Mononuclear cell (primary cell): Measurements from ENCODE around the gene TIAM1. TPM values are rescaled to one million over a fixed set of nuclear protein-coding genes. Genes with fewer than 3 reads are reported as not detected.

Experiments used
- H3K27me3 ChIP-seq: 2 replicates; pipeline ENCODE4 v1.6.0; 2011; ENCODE audit warnings: low read length, control low read depth; ENCODE audit not compliant: insufficient read depth
- H3K4me1 ChIP-seq: 2 replicates; pipeline ENCODE4 v1.5.1; 2011; ENCODE audit warnings: mild to moderate bottlenecking, low read length, control low read depth; ENCODE audit not compliant: insufficient read depth
- H3K4me3 ChIP-seq: 2 replicates; pipeline ENCODE4 v1.5.1; 2011; ENCODE audit warnings: mild to moderate bottlenecking, low read length, moderate library complexity
- H3K9me3 ChIP-seq: 2 replicates; pipeline ENCODE4 v1.5.1; 2011; ENCODE audit warnings: low read depth, mild to moderate bottlenecking, control low read depth, low read length
- total RNA-seq: library from RNA; depleted of rRNA; stranded (reverse); fragments of >200 nt; gene quantifications from one replicate; pipeline ENCODE4 v1.2.3, GENCODE V29; 2012

TIAM1 gene
- total RNA-seq, 1 donor, result 40.0 TPM

GRCh38 chr21:31162827-31163226 is 181.2 kb downstream of the TIAM1 start:
- H3K9me3 ChIP-seq, result no peaks in the 10 kb centered on the region
- H3K4me3 ChIP-seq, result no peak overlapping the region
- H3K4me1 ChIP-seq, result peaks cover 34% of the 10 kb centered on the region
- no peaks in the 10 kb centered on the region for H3K27me3 ChIP-seq

GRCh38 chr21:31162079-31162699 is 181.9 kb downstream of the TIAM1 start:
- no peaks in the 10 kb centered on the region for H3K27me3 ChIP-seq
- H3K9me3 ChIP-seq, result no peaks in the 10 kb centered on the region
- no peak overlapping the region for H3K4me3 ChIP-seq
- H3K4me1 ChIP-seq, result peaks cover 34% of the 10 kb centered on the region

- Histone ChIP-seq H3K4me1 (peaks cover 29% of the 10 kb centered on the region), H3K9me3 (peaks cover 10% of the 10 kb centered on the region), H3K27me3 (no peaks in the 10 kb centered on the region), H3K4me3 (no peak overlapping the region)
Observed at GRCh38 chr21:31161157-31161556, 182.9 kb downstream of the TIAM1 start.

DNA sequence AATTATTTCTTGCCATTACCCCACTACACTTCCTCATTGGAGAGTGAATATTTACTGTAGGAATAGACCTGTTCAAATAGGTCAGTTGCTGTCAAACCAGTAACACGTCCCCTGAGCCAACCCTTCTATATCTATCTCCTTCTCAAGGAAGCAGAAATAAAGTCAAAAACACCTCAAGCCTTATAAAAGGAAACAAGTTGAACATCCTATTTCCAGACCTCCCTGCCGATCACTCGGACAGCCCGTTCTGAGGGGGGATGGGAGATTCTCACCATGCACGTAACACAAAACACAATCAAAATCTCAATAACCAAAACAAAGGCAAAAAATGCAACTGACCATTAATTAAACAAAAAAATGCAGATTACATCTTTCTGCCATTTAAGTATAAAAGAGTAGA is 184.3 kb downstream of the TIAM1 start:
- Histone ChIP-seq H3K4me3 (no peak overlapping the region), H3K27me3 (no peaks in the 10 kb centered on the region), H3K4me1 (peaks cover 29% of the 10 kb centered on the region), H3K9me3 (peaks cover 13% of the 10 kb centered on the region)

- no peak overlapping the region for H3K4me3 ChIP-seq
- H3K4me1 ChIP-seq, result peaks cover 29% of the 10 kb centered on the region
- no peaks in the 10 kb centered on the region for H3K27me3 ChIP-seq
- H3K9me3 ChIP-seq, result peaks cover 13% of the 10 kb centered on the region
Observed at GRCh38 chr21:31158789-31159581, 185.1 kb downstream of the TIAM1 start.

- no peaks in the 10 kb centered on the region for H3K27me3 ChIP-seq
- peaks cover 13% of the 10 kb centered on the region for H3K9me3 ChIP-seq
- peaks cover 28% of the 10 kb centered on the region for H3K4me1 ChIP-seq
- no peak overlapping the region for H3K4me3 ChIP-seq
Observed at GRCh38 chr21:31157756-31158155, 186.3 kb downstream of the TIAM1 start.

- Histone ChIP-seq H3K9me3 (peaks cover 13% of the 10 kb centered on the region), H3K4me1 (peaks cover 23% of the 10 kb centered on the region), H3K4me3 (no peak overlapping the region), H3K27me3 (no peaks in the 10 kb centered on the region)
Observed at GRCh38 chr21:31156662-31157061, 187.4 kb downstream of the TIAM1 start.

GRCh38 chr21:31156169-31156568 is 187.9 kb downstream of the TIAM1 start:
- Histone ChIP-seq H3K4me1 (peaks cover 23% of the 10 kb centered on the region), H3K4me3 (no peak overlapping the region), H3K9me3 (peaks cover 13% of the 10 kb centered on the region), H3K27me3 (no peaks in the 10 kb centered on the region)

- H3K27me3 ChIP-seq, result no peaks in the 10 kb centered on the region
- H3K4me1 ChIP-seq, result no peaks in the 10 kb centered on the region
- H3K9me3 ChIP-seq, result peaks cover 6% of the 10 kb centered on the region
- H3K4me3 ChIP-seq, result no peak overlapping the region
Observed at GRCh38 chr21:31151156-31152045, 192.7 kb downstream of the TIAM1 start.

- Histone ChIP-seq H3K4me1 (no peaks in the 10 kb centered on the region), H3K27me3 (no peaks in the 10 kb centered on the region), H3K9me3 (no peaks in the 10 kb centered on the region), H3K4me3 (no peak overlapping the region)
Observed at GRCh38 chr21:31145274-31145673, 198.8 kb downstream of the TIAM1 start.

DNA sequence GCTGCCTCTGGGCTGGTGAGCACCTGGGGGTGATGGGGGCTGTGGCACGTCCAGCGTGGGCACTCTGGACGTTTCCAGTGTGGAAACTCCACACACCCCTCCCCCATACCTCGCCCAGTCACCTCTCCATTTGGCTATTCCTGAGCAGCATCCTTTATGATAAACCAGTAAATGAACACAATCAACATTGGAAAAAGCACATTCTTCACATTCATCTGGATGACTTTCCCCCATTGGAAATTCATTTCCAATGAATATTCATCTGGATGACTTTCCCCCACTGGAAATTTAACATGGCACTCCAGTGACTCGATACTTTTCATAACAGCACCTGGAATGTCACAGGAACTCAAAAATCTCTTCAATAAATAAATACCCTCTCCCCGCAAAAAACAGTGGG is 201.0 kb downstream of the TIAM1 start:
- peaks cover 6% of the 10 kb centered on the region for H3K4me1 ChIP-seq
- H3K27me3 ChIP-seq, result no peaks in the 10 kb centered on the region
- no peaks in the 10 kb centered on the region for H3K9me3 ChIP-seq
- H3K4me3 ChIP-seq, result no peak overlapping the region

- H3K4me3 ChIP-seq, result no peak overlapping the region
- H3K4me1 ChIP-seq, result peaks cover 11% of the 10 kb centered on the region
- no peaks in the 10 kb centered on the region for H3K9me3 ChIP-seq
- no peaks in the 10 kb centered on the region for H3K27me3 ChIP-seq
Observed at GRCh38 chr21:31142600-31142999, 201.5 kb downstream of the TIAM1 start.

DNA sequence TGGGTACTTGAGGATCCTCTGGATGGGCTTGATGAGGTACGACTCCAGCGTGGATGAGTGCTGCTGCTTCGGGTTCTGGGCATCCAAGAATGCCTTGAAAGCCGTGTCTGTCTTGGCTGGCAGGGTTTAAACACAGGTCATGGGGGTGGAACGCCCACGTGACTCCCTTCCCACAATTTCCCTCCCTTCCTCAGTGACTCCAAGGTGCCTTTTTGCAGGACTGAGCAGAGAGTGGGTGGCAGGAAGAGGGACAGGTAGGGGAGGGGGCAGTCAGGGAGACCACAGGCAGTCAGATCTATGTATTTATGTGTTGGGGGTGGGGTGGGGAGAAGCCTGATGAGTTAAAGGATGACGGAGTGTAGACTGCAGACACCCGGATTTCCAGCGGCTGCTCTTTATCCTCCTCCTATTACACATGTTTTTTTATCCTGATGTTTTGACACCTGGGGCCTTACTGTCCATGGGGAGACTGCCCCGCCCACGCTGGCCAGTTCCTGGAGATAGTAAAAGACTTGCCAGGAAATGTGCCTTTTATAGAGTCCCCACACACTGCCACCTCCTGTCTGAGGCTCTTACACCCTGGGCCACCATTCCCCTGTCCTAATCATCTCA is 202.6 kb downstream of the TIAM1 start:
- Histone ChIP-seq H3K4me3 (no peak overlapping the region), H3K9me3 (no peaks in the 10 kb centered on the region), H3K27me3 (no peaks in the 10 kb centered on the region), H3K4me1 (peaks cover 13% of the 10 kb centered on the region)

GRCh38 chr21:31140676-31141075 is 203.4 kb downstream of the TIAM1 start:
- no peak overlapping the region for H3K4me3 ChIP-seq
- H3K27me3 ChIP-seq, result no peaks in the 10 kb centered on the region
- peaks cover 13% of the 10 kb centered on the region for H3K4me1 ChIP-seq
- no peaks in the 10 kb centered on the region for H3K9me3 ChIP-seq

DNA sequence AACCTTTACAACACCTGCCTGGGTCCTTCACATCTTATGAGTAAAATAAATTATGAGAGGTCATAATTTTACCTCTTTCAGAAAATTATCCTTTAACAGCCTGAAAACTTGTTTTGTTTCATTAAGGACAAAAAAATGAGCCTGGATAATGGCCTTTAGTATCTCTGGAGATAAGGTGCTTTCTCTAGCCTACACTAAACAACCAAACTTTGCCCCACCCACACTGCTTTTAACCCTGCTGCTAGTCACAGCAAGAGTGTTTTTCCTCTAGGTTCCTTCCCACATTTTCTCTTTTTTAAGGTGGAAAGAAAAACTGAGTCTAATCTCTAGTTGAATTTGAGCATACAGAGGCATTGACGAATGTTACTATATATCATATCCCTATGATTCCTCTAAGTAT is 204.0 kb downstream of the TIAM1 start:
- H3K27me3 ChIP-seq, result no peaks in the 10 kb centered on the region
- no peaks in the 10 kb centered on the region for H3K9me3 ChIP-seq
- no peak overlapping the region for H3K4me3 ChIP-seq

More for the DNA sequence above, 204.0 kb downstream of the TIAM1 start:
- peaks cover 13% of the 10 kb centered on the region for H3K4me1 ChIP-seq
